ENCODE results near the gene ANK2.

DNA sequence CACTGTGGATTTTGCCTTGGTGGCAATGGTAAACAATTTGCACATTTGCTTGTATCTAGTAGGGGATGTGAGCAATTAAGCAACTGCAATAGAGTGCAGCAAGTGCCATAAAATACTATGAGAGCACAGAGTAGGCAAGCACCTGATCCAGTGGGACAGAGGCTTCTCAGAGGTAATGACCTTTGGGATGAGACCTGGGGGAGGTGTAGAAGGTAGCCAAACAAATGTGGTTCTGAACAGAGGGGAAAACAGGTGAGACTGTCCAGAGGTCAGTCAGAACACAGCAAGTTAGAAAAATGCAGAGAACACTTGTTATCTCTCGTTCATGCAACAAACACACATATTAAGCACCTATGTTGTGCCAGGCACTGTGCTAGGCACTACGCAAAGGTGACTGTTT, 21.4 kb upstream of the ANK2 start:
- TF ChIP-seq, protein P1, sequence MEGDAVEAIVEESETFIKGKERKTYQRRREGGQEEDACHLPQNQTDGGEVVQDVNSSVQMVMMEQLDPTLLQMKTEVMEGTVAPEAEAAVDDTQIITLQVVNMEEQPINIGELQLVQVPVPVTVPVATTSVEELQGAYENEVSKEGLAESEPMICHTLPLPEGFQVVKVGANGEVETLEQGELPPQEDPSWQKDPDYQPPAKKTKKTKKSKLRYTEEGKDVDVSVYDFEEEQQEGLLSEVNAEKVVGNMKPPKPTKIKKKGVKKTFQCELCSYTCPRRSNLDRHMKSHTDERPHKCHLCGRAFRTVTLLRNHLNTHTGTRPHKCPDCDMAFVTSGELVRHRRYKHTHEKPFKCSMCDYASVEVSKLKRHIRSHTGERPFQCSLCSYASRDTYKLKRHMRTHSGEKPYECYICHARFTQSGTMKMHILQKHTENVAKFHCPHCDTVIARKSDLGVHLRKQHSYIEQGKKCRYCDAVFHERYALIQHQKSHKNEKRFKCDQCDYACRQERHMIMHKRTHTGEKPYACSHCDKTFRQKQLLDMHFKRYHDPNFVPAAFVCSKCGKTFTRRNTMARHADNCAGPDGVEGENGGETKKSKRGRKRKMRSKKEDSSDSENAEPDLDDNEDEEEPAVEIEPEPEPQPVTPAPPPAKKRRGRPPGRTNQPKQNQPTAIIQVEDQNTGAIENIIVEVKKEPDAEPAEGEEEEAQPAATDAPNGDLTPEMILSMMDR (IDR thresholded peaks at IDR 0.05; ENCODE audit: insufficient read depth, low read length, poor library complexity, severe bottlenecking): no peak
- no peak for TF ChIP-seq EZH2phosphoT487 (conservative IDR thresholded peaks at IDR 0.05; ENCODE audit: low read length)

Data from SU-DHL-6 (cell line).